ENCODE data around the gene CDCA8. TPM values are rescaled to one million over a fixed set of nuclear protein-coding genes. Genes with fewer than 3 reads are reported as not detected.

Gene CDCA8
- total and polyA plus RNA-seq, 2 of the 4 experiments (the other 2 are of a cell fraction): 5.9 to 25.7 TPM

DNA sequence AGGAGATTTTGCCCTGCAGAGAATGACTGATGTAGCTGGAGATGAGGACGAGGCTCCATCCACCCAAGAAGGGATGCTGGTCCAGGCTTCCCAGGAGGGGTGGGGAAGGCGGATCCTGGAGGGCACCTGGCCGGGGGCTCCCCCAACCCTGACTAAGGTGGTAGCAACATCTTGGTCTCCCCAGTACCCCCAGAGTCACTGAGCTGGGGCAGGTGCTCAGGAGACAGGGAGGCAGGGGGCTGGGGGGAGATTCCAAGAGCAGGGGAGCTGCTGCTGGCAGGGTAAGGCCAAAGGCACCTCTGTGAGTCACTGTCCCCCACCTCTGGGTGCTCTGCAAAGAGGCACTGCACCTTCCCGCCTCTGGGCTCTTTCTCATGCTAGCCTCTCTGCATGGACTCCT, 24.0 kb downstream of the CDCA8 start:
- Histone ChIP-seq H3K23ac (ENCODE audit: low read depth, low read length) (no peak overlapping the region), H3K56ac (ENCODE audit: extremely low read depth, insufficient read depth, low read length) (no peak overlapping the region), H3K18ac (ENCODE audit: low read depth, low read length) (no peak overlapping the region), H3K4me2 (ENCODE audit: low read depth, low read length) (no peak overlapping the region), H4K20me1 (ENCODE audit: insufficient read depth, low read length) (no peaks in the 10 kb centered on the region; the same call in 1 of the 2 replicates), H4K91ac (ENCODE audit: insufficient read depth, low read depth, low read length) (no peak overlapping the region), H3K4me3 (ENCODE audit: insufficient read depth, low read depth, low read length) (no peak overlapping the region), H2BK20ac (ENCODE audit: low read depth, low read length) (no peak overlapping the region), H3K9me3 (ENCODE audit: control insufficient read depth, insufficient read depth, low read length) (no peaks in the 10 kb centered on the region), H2BK15ac (ENCODE audit: low read depth, low read length) (no peak overlapping the region), H4K5ac (ENCODE audit: low read depth, low read length) (no peak overlapping the region), H3K4me1 (ENCODE audit: control insufficient read depth, insufficient read depth, low read length) (no peaks in the 10 kb centered on the region), H3K4ac (ENCODE audit: low read depth, low read length) (no peak overlapping the region), H3K9ac (ENCODE audit: low read depth, low read length) (no peak overlapping the region), H3K27me3 (ENCODE audit: control insufficient read depth, insufficient read depth, low read length) (peaks cover 8% of the 10 kb centered on the region; the same call in 1 of the 2 replicates), H3K9me1 (ENCODE audit: insufficient read depth, low read length) (no peaks in the 10 kb centered on the region; the same call in 1 of the 2 replicates), H3K36me3 (ENCODE audit: control insufficient read depth, insufficient read depth, low read length) (no peaks in the 10 kb centered on the region), H4K8ac (ENCODE audit: low read depth in 2 of 2, low read length in 2 of 2) (no peak overlapping the region), H3K27ac (ENCODE audit: insufficient read depth, low read length) (no peak overlapping the region), H2AK5ac (ENCODE audit: low read depth, low read length) (no peak overlapping the region), H2AK9ac (replicated peaks; ENCODE audit: low read depth, low read length, poor library complexity) (no peak overlapping the region), H3K79me1 (ENCODE audit: low read depth in 1 of 2, low read length in 2 of 2) (no peaks in the 10 kb centered on the region), H2BK120ac (ENCODE audit: low read depth, low read length) (no peak overlapping the region), H2AFZ (replicated peaks; ENCODE audit: low read length, poor library complexity) (peak overlapping the region; percentile 68), H3K14ac (replicated peaks; ENCODE audit: low read depth, low read length) (no peak overlapping the region), H2BK5ac (ENCODE audit: low read depth, low read length, poor library complexity, severe bottlenecking) (no peak overlapping the region)
- TF ChIP-seq RCOR1 (IDR thresholded peaks at IDR 0.05; ENCODE audit: insufficient replicate concordance, low read length): no peak
- TF ChIP-seq CHD1 (IDR thresholded peaks at IDR 0.05; ENCODE audit: low read depth, low read length): no peak
- TF ChIP-seq BHLHE40 (IDR thresholded peaks at IDR 0.05; ENCODE audit: low read depth, low read length): no peak
- no peak for TF ChIP-seq RAD21 (IDR thresholded peaks at IDR 0.05; ENCODE audit: low read length)
- TF ChIP-seq, protein P1, sequence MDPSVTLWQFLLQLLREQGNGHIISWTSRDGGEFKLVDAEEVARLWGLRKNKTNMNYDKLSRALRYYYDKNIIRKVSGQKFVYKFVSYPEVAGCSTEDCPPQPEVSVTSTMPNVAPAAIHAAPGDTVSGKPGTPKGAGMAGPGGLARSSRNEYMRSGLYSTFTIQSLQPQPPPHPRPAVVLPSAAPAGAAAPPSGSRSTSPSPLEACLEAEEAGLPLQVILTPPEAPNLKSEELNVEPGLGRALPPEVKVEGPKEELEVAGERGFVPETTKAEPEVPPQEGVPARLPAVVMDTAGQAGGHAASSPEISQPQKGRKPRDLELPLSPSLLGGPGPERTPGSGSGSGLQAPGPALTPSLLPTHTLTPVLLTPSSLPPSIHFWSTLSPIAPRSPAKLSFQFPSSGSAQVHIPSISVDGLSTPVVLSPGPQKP (IDR thresholded peaks at IDR 0.05; ENCODE audit: borderline replicate concordance, low read depth, low read length): no peak
- no peak for TF ChIP-seq MAZ (IDR thresholded peaks at IDR 0.05; ENCODE audit: borderline replicate concordance, low read depth, low read length)
- no peak for TF ChIP-seq SMC3 (IDR thresholded peaks at IDR 0.05; ENCODE audit: low read depth, low read length)
- TF ChIP-seq FOS (IDR thresholded peaks at IDR 0.05; ENCODE audit: low read depth, low read length): no peak
- no peak for TF ChIP-seq CEBPB (IDR thresholded peaks at IDR 0.05; ENCODE audit: low read depth, low read length)
- no TSS peak for BruUV-seq (replicated peaks)
- WGBS, 2 experiments (ENCODE audit: extremely low coverage in 2 of 2, insufficient read length in 1 of 2): no CpG with 5 or more reads among the region's 4 CpGs
- dilution Hi-C loops (cut with HindIII; ENCODE audit: low sequenced_read_pairs, unreplicated experiment): no loop called here
- in situ Hi-C loops (cut with MboI; ENCODE audit: low sequenced_read_pairs): no loop called here
- no peak for DNase-seq
- intact Hi-C loops (cut with micrococcal nuclease): no loop called here
- CTCF ChIA-PET: no interaction called here
- POLR2A ChIA-PET (ENCODE audit: unreplicated experiment): no interaction called here
- ATAC-seq (ENCODE audit: low read depth): no peak

Data from IMR-90 (cell line).